Trophoblast cell (in vitro differentiated cells and primary cell): ENCODE measurements around the gene ITGA11.
A peak's percentile ranks its signal among the peaks of the same experiment; 100 is the strongest.

Experiments used
- DNase-seq, 2 donors: peaks; one replicate each; pipeline ENCODE4 v3.0.0-alpha.2; 2016
- H2AFZ ChIP-seq: 2 replicates; pipeline ENCODE4 v1.6.1; 2013; ENCODE audit warnings: low read length, moderate library complexity, mild to moderate bottlenecking; ENCODE audit not compliant: insufficient read depth, poor library complexity
- H2AK5ac ChIP-seq: 2 replicates; pipeline ENCODE4 v1.6.1; 2013; ENCODE audit warnings: mild to moderate bottlenecking, low read length
- H2BK120ac ChIP-seq: 2 replicates; pipeline ENCODE4 v1.6.1; 2013; ENCODE audit warnings: low read length, mild to moderate bottlenecking, moderate library complexity; ENCODE audit not compliant: insufficient read depth, poor library complexity
- H2BK12ac ChIP-seq: 2 replicates; pipeline ENCODE4 v1.6.1; 2013; ENCODE audit warnings: mild to moderate bottlenecking, low read length, moderate library complexity
- H2BK5ac ChIP-seq: 2 replicates; pipeline ENCODE4 v1.6.1; 2013; ENCODE audit warnings: low read length, low read depth, moderate library complexity, mild to moderate bottlenecking; ENCODE audit not compliant: poor library complexity
- H3K14ac ChIP-seq: 2 replicates; pipeline ENCODE4 v1.6.1; 2013; ENCODE audit warnings: mild to moderate bottlenecking, low read length
- H3K18ac ChIP-seq: 2 replicates; pipeline ENCODE4 v1.6.1; 2013; ENCODE audit warnings: mild to moderate bottlenecking, low read length
- H3K23ac ChIP-seq: 2 replicates; pipeline ENCODE4 v1.6.1; 2013; ENCODE audit warnings: low read length
- H3K27ac ChIP-seq: 2 replicates; pipeline ENCODE4 v1.5.1; 2013; ENCODE audit warnings: low read depth, mild to moderate bottlenecking, inconsistent platforms, low read length, moderate library complexity
- H3K27me3 ChIP-seq: 2 replicates; pipeline ENCODE4 v1.6.1; 2013; ENCODE audit warnings: inconsistent platforms, mild to moderate bottlenecking, low read length, moderate library complexity; ENCODE audit not compliant: insufficient read depth
- H3K36me3 ChIP-seq, 2 experiments: 1 replicate in 1 of 2; 2 replicates in 1 of 2; pipeline ENCODE4 v1.6.1; 2013; ENCODE audit warnings: low read length in 2 of 2, mild to moderate bottlenecking in 2 of 2, moderate library complexity in 1 of 2; ENCODE audit not compliant: insufficient read depth in 2 of 2, control insufficient read depth in 1 of 2
- H3K4ac ChIP-seq: 2 replicates; pipeline ENCODE4 v1.6.1; 2013; ENCODE audit warnings: low read depth, mild to moderate bottlenecking, low read length, moderate library complexity
- H3K4me1 ChIP-seq, 2 experiments: 1 replicate in 1 of 2; 2 replicates in 1 of 2; pipeline ENCODE4 v1.6.1; 2013; ENCODE audit warnings: low read length in 2 of 2, mild to moderate bottlenecking in 2 of 2, moderate library complexity in 1 of 2; ENCODE audit not compliant: insufficient read depth in 2 of 2, control insufficient read depth in 1 of 2
- H3K4me2 ChIP-seq: 2 replicates; pipeline ENCODE4 v1.6.1; 2013; ENCODE audit warnings: inconsistent platforms, mild to moderate bottlenecking, low read length, moderate library complexity
- H3K4me3 ChIP-seq: 2 replicates; pipeline ENCODE4 v1.5.1; 2013; ENCODE audit warnings: mild to moderate bottlenecking, low read depth, low read length, inconsistent platforms
- H3K79me1 ChIP-seq: one replicate; pipeline ENCODE4 v1.6.1; 2013; ENCODE audit warnings: low read length
- H3K79me2 ChIP-seq: 2 replicates; pipeline ENCODE4 v1.6.1; 2013; ENCODE audit warnings: low read length, mild to moderate bottlenecking; ENCODE audit not compliant: control insufficient read depth, insufficient read depth, poor library complexity
- H3K9ac ChIP-seq: 2 replicates; pipeline ENCODE4 v1.6.1; 2013; ENCODE audit warnings: mild to moderate bottlenecking, low read length
- H3K9me3 ChIP-seq: 2 replicates; pipeline ENCODE4 v1.6.1; 2013; ENCODE audit warnings: low read depth, mild to moderate bottlenecking, control low read depth, inconsistent platforms, low read length; ENCODE audit not compliant: insufficient read depth
- H4K12ac ChIP-seq: 2 replicates; pipeline ENCODE4 v1.6.1; 2013; ENCODE audit warnings: low read depth, mild to moderate bottlenecking, low read length, moderate library complexity
- H4K8ac ChIP-seq: 2 replicates; pipeline ENCODE4 v1.6.1; 2013; ENCODE audit warnings: low read depth, mild to moderate bottlenecking, low read length, moderate library complexity
- H4K91ac ChIP-seq: one replicate; pipeline ENCODE4 v1.6.1; 2013; ENCODE audit warnings: low read depth, mild to moderate bottlenecking, low read length, moderate library complexity
- WGBS: extraction: QIAGEN DNeasy Blood & Tissue Kit; methylation state at CpG from one replicate; pipeline ENCODE4 v1.1.7; 2013; ENCODE audit warnings: missing lambda C conversion rate; ENCODE audit not compliant: insufficient read length, insufficient coverage; ENCODE audit errors: extremely low coverage; 5-methylcytosine and 5-hydroxymethylcytosine counted together

The ITGA11 gene

GRCh38 chr15:68281008-68281407 is 151.0 kb downstream of the ITGA11 start:
- H2BK12ac ChIP-seq, result no peak overlapping the region
- H2BK5ac ChIP-seq, result no peak overlapping the region
- no peak overlapping the region for H3K4ac ChIP-seq
- no peak overlapping the region for H3K27ac ChIP-seq
- no peak overlapping the region for H3K14ac ChIP-seq
- no peak overlapping the region for H3K4me3 ChIP-seq
- DNase-seq, result no peak
- H3K36me3 ChIP-seq, result peaks cover 4 to 6% of the 10 kb centered on the region in 2 experiments
- H3K79me1 ChIP-seq, result peaks cover 16% of the 10 kb centered on the region
- peaks cover 2% of the 10 kb centered on the region for H3K9me3 ChIP-seq
- no peak overlapping the region for H4K8ac ChIP-seq
- H3K4me2 ChIP-seq, result no peak overlapping the region
- H3K23ac ChIP-seq, result no peak overlapping the region
- H3K4me1 ChIP-seq, result peaks cover 0 to 6% of the 10 kb centered on the region in 2 experiments
- no peak overlapping the region for H2AK5ac ChIP-seq
- no peak overlapping the region for H3K18ac ChIP-seq
- no peaks in the 10 kb centered on the region for H3K27me3 ChIP-seq
- no peak overlapping the region for H3K9ac ChIP-seq
- no peak overlapping the region for H2BK120ac ChIP-seq
- no peak overlapping the region for H2AFZ ChIP-seq
- H4K91ac ChIP-seq, result no peak overlapping the region
- H4K12ac ChIP-seq, result no peak overlapping the region
- peaks cover 21% of the 10 kb centered on the region for H3K79me2 ChIP-seq
- WGBS, result no CpG with 5 or more reads among the region's 1 CpG

- no CpG with 5 or more reads among the region's 11 CpGs for WGBS
- Histone ChIP-seq H4K91ac (no peak overlapping the region), H3K79me1 (peaks cover 16% of the 10 kb centered on the region), H4K12ac (no peak overlapping the region), H3K14ac (no peak overlapping the region), H3K4ac (peak overlapping the region; percentile 98), H4K8ac (no peak overlapping the region), H3K23ac (no peak overlapping the region), H3K27ac (no peak overlapping the region), H3K79me2 (peaks cover 21% of the 10 kb centered on the region), H3K18ac (no peak overlapping the region), H3K9me3 (peaks cover 2% of the 10 kb centered on the region), H3K9ac (no peak overlapping the region), H3K4me1 (peaks cover 0 to 6% of the 10 kb centered on the region in 2 experiments), H2BK5ac (no peak overlapping the region), H2AFZ (no peak overlapping the region), H3K4me2 (peak overlapping the region; percentile 33), H2AK5ac (no peak overlapping the region), H3K4me3 (no peak overlapping the region), H2BK12ac (no peak overlapping the region), H3K27me3 (no peaks in the 10 kb centered on the region), H2BK120ac (no peak overlapping the region), H3K36me3 (peaks cover 4 to 6% of the 10 kb centered on the region in 2 experiments)
- no peak for DNase-seq
These were observed 151.9 kb downstream of the ITGA11 start for GRCh38 chr15:68279779-68280753.

- peak overlapping the region; percentile 90 for H2BK5ac ChIP-seq
- DNase-seq, result peak in 1 of 2 donors; percentile 15
- peaks cover 0 to 6% of the 10 kb centered on the region in 2 experiments for H3K4me1 ChIP-seq
- peak overlapping the region; percentile 6 for H2AK5ac ChIP-seq
- no peaks in the 10 kb centered on the region for H3K27me3 ChIP-seq
- H2BK120ac ChIP-seq, result peak overlapping the region; percentile 98
- peak overlapping the region; percentile 99 for H3K18ac ChIP-seq
- peak overlapping the region; percentile 84 for H3K4me3 ChIP-seq
- H3K79me2 ChIP-seq, result peaks cover 21% of the 10 kb centered on the region
- peak overlapping the region; percentile 20 for H3K4ac ChIP-seq
- peak overlapping the region; percentile 92 for H4K12ac ChIP-seq
- H3K4me2 ChIP-seq, result peak overlapping the region; percentile 83
- H3K23ac ChIP-seq, result no peak overlapping the region
- no CpG with 5 or more reads among the region's 23 CpGs for WGBS
- H2AFZ ChIP-seq, result no peak overlapping the region
- peak overlapping the region; percentile 95 for H4K8ac ChIP-seq
- peak overlapping the region; percentile 97 for H3K9ac ChIP-seq
- peaks cover 0 to under 1% of the 10 kb centered on the region in 2 experiments for H3K36me3 ChIP-seq
- H2BK12ac ChIP-seq, result no peak overlapping the region
- H3K14ac ChIP-seq, result peak overlapping the region; percentile 91
- H3K27ac ChIP-seq, result peak overlapping the region; percentile 100
- no peaks in the 10 kb centered on the region for H3K9me3 ChIP-seq
- H4K91ac ChIP-seq, result peak overlapping the region; percentile 91
- peaks cover 16% of the 10 kb centered on the region for H3K79me1 ChIP-seq
These were observed 153.2 kb downstream of the ITGA11 start for GRCh38 chr15:68278595-68279405.

- no peak for DNase-seq
- no CpG with 5 or more reads among the region's 22 CpGs for WGBS
These were observed 153.7 kb downstream of the ITGA11 start for GRCh38 chr15:68278345-68278594.

More at GRCh38 chr15:68278345-68278594, 153.7 kb downstream of the ITGA11 start:
- Histone ChIP-seq H2BK120ac (peak overlapping the region; percentile 98), H2BK5ac (peak overlapping the region; percentile 90), H3K4me2 (peak overlapping the region; percentile 83), H3K4me1 (peaks cover 0 to 8% of the 10 kb centered on the region in 2 experiments), H3K4ac (peak overlapping the region; percentile 20), H2BK12ac (no peak overlapping the region), H4K91ac (peak overlapping the region; percentile 91), H3K79me1 (peaks cover 16% of the 10 kb centered on the region), H3K27ac (peak overlapping the region; percentile 100), H3K9me3 (no peaks in the 10 kb centered on the region), H4K12ac (peak overlapping the region; percentile 92), H3K18ac (peak overlapping the region; percentile 99), H3K79me2 (peaks cover 21% of the 10 kb centered on the region), H2AK5ac (peak overlapping the region; percentile 6), H3K27me3 (no peaks in the 10 kb centered on the region), H3K4me3 (peak overlapping the region; percentile 84), H3K9ac (peak overlapping the region; percentile 97), H3K23ac (no peak overlapping the region), H2AFZ (peak overlapping the region; percentile 84), H3K14ac (peak overlapping the region; percentile 91), H3K36me3 (no peaks in the 10 kb centered on the region), H4K8ac (peak overlapping the region; percentile 95)
